Measurements from ENCODE around the gene PHTF1. TPM values are rescaled to one million over a fixed set of nuclear protein-coding genes. Genes with fewer than 3 reads are reported as not detected.

The PHTF1 gene
- total and polyA plus RNA-seq, 10 of the 15 experiments (the other 5 are each of a cell fraction or from before 2014, with no cell fraction given), result 7.8 to 37.6 (median 24.1) TPM

- no peak for TF ChIP-seq BCLAF1 (IDR thresholded peaks at IDR 0.05)
- no peak for TF ChIP-seq DPF2 (IDR thresholded peaks at IDR 0.05)
- TF ChIP-seq CBX3 (IDR thresholded peaks at IDR 0.05; ENCODE audit: borderline replicate concordance, low read depth), result no peak
These were observed 66.9 kb downstream of the PHTF1 start (continued) for GRCh38 chr1:113692342-113692741.

- peaks cover 8% of the 10 kb centered on the region for H3K9me3 ChIP-seq (replicated peaks; ENCODE audit: control insufficient read depth, insufficient read depth, low read length)
- H3K79me2 ChIP-seq (ENCODE audit: control insufficient read depth, insufficient read depth, low read length), result no peaks in the 10 kb centered on the region
- FAIRE-seq (no peak), DNase-seq (ENCODE audit: low read depth, low spot score) (no peak), ATAC-seq (no peak)
- 80% methylated on average over 2 of the region's 2 CpGs for WGBS (ENCODE audit: insufficient coverage, insufficient replicate concordance, low lambda C conversion rate, missing lambda C conversion rate)
- SMC1A ChIA-PET (ENCODE audit: uncharacterized antibody, unreplicated experiment), result no interaction called here
- no peaks in the 10 kb centered on the region for H3K4me1 ChIP-seq (ENCODE audit: control insufficient read depth, insufficient read depth, low read length)
- no peaks in the 10 kb centered on the region for H3K27me3 ChIP-seq (replicated peaks in 1 of 2; ENCODE audit: control insufficient read depth in 2 of 2, insufficient read depth in 2 of 2, low read length in 1 of 2)
- no peak overlapping the region for H3K9ac ChIP-seq (ENCODE audit: control insufficient read depth, insufficient read depth, low read length)
- CTCF ChIA-PET, result no interaction called here
- in situ Hi-C loops (cut with MboI) (no loop called here), intact Hi-C loops (cut with micrococcal nuclease; ENCODE audit: unreplicated experiment) (no loop called here)
- H3K36me3 ChIP-seq (ENCODE audit: control insufficient read depth in 2 of 2, insufficient read depth in 2 of 2, low read length in 1 of 2), result no peaks in the 10 kb centered on the region; a peak in 1 of 4 replicates
- H2AFZ ChIP-seq (ENCODE audit: control insufficient read depth, low read depth, low read length), result no peak overlapping the region
- H4K20me1 ChIP-seq (ENCODE audit: control insufficient read depth, insufficient read depth), result no peaks in the 10 kb centered on the region
- RAD21 ChIA-PET (ENCODE audit: unreplicated experiment), result no interaction called here
- no TSS peak for BruUV-seq (replicated peaks)
- POLR2A ChIA-PET, result no interaction called here
- H3K4me2 ChIP-seq (ENCODE audit: control insufficient read depth, insufficient read depth), result no peak overlapping the region
- no peak overlapping the region for H3K27ac ChIP-seq (ENCODE audit: control insufficient read depth, insufficient read depth)
- H3K4me3 ChIP-seq, result no peak overlapping the region
- TF ChIP-seq SIX5 (IDR thresholded peaks at IDR 0.05; ENCODE audit: low read depth, low read length, severe bottlenecking) (no peak), RAD51 (IDR thresholded peaks at IDR 0.05) (no peak), NFIC (IDR thresholded peaks at IDR 0.05; ENCODE audit: low read depth, low read length) (no peak), FOS (IDR thresholded peaks at IDR 0.05; ENCODE audit: borderline replicate concordance, extremely low read depth, insufficient read length) (no peak), BMI1 (IDR thresholded peaks at IDR 0.05; ENCODE audit: borderline replicate concordance) (no peak), MYC (IDR thresholded peaks at IDR 0.05; ENCODE audit: insufficient read depth, insufficient read length, insufficient replicate concordance, low read length, severe bottlenecking) (no peak), SMC3 (IDR thresholded peaks at IDR 0.05; ENCODE audit: borderline replicate concordance, low read length) (no peak), HDAC2 (IDR thresholded peaks at IDR 0.05) (no peak), ATF7 (IDR thresholded peaks at IDR 0.05; ENCODE audit: low read depth) (no peak), SMAD5 (IDR thresholded peaks at IDR 0.05; ENCODE audit: low read depth) (no peak), ELK1 (IDR thresholded peaks at IDR 0.05; ENCODE audit: low read depth, low read length) (no peak), GATAD2B (conservative IDR thresholded peaks at IDR 0.05; ENCODE audit: low read depth) (no peak), SPI1 (IDR thresholded peaks at IDR 0.05; ENCODE audit: borderline replicate concordance, insufficient read depth, low read depth, low read length) (no peak), TAF1 (IDR thresholded peaks at IDR 0.05; ENCODE audit: borderline replicate concordance, low read depth, low read length) (no peak), ZBTB4 (CRISPR knock-in tag; IDR thresholded peaks at IDR 0.05) (no peak), RUNX3 (IDR thresholded peaks at IDR 0.05; ENCODE audit: low read length) (no peak)
These were observed 68.1 kb downstream of the PHTF1 start for GRCh38 chr1:113691184-113691583.
